HG03045 (cell line): ENCODE results near the gene IMMT.

Source experiments
- ATAC-seq: cut with Tn5 transposase; IDR thresholded peaks from one replicate; pipeline ENCODE4 v1.9.1; 2021; ENCODE audit warnings: mild to moderate bottlenecking, moderate library complexity; ENCODE audit not compliant: unreplicated experiment

Gene IMMT

DNA sequence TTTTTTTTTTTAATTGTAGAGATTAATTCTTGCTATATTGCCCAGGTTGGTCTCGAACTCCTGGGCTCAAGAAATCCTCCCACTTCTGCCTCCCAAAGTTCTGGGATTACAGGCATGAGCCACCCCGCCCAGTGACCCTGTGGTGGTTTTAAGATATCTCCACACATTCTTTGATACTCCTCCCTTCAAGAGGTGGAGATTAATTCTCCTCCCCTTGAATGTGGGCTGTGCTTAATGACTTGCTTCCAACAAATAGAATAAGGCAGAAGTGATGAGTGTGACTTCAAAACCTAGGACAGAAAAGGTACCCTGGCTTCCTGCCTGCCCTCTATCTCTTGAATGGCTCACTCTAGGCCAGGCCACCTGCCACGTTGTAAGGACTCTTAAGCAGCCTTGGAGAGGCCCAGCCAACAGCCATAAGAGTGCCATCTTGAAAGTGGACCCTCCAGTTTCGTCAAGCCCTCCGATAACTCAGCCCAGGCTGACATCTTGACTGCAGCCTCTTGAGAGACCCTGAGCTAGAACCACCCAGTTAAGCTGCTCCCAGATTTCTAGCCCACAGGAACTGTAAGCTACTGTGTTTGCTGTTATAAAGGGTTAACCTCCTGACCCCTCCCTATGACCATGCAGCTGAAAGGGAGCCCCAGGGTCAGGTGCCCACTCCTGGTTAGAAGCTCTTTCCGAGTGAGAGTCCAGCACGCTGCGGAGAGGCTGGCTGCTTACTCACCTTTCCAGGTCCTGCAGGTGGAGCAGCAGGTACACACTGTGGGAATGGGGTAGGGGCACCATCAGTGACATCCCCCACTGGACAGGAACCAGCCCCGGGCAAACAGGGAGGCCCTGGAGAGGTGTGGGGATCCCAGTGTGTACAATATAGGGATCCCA, 31.6 kb upstream of the IMMT start:
- ATAC-seq: no peak

DNA sequence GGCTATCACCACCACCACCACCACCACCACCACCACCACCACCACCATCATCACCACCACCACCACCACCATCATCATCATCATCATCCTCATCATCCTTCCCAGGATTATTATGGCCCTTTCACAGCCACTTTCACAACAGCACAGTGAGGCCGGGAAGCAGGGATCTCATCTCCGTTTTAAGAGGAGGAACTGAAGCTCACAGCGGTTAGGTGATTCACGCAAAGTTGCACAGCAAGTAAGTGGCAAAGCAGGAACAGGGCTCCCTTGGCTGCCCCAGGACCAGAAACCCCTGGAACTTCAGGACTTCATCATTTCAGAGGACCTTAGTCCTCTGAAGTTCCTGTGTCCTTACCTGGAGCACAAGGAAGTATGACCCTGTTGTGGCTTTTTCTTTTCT, 30.8 kb upstream of the IMMT start:
- no peak for ATAC-seq

DNA sequence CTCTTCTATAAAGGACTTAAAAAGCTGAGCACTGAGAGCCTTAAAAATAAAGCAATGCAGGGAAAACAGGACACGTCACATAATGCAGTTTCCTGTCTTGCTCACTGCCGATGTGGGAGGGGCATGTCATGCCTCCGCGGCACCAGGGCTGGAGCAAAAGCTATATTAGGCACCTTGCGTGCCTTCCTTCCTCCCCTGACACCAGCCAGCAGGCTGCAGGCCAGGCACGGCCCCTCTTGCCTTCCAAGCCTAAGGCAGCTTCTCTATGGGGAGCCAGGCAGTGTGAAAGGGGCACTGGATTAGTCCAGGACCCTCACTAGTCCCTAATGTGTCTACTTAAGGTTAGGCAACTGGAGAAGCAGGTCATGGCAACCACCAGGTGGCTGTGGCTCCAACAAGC, 30.3 kb upstream of the IMMT start:
- ATAC-seq: peak; percentile 66

DNA sequence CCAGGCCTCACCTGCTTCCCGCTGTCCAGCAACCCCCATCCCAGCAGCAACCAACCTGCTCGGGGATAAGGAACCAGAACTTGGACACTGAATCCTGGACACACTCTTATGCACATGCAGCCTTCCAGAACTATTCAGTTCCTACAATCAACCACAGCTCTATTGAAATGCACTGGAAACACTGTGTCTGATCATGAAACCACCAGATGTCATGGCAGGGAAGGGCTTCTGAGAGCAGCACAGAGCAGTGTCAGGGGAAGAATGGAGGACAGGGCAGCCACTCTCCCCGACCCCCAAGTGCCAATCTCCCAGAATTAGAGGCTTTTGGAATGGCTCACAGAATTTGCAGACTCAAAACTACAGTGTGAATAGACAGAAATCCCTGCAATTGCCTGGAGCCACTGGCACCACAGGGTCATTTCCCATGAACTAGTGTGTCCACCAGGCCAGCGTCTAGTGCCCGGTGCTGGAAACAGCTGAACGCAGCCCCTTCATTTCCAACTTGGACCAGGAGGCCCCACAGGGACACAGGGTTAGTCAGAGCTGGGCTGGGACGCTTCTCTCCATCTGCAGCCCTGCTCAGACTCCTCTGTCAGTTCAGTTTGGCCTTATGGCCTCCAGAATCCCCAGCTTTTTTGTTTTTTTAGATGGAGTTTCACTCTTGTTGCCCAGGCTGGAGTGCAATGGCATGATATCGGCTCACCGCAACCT, 29.5 kb upstream of the IMMT start:
- no peak for ATAC-seq

DNA sequence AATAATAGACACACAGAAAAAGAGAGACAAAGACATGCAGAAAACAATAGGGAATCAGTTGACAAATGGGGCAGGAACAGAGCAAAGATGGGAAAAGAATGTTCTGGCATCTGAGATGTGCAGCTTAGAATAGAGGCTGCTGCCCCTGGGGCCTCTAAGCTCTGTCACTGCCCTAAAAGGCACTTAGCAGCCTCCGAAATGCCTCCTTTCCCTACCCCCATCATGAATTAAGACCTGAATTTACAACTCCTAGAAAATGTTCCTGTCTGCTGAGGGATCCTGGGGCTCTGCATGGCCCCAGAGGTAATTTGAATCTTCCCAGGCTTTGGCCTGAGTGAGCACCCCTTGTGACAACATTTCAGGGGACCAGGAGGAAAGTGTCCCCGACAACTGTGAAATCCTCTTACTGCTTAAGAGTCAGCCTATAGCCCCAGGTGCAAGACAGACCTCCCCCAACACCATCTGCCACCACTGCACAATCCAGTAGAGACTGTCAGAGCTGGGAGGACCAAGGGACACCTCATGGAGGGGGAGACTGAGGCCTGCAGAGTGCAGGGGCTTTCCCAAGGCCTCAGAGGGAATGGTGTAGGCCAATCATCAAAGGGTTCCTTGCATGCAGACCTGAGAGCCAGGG, 28.8 kb upstream of the IMMT start:
- no peak for ATAC-seq

DNA sequence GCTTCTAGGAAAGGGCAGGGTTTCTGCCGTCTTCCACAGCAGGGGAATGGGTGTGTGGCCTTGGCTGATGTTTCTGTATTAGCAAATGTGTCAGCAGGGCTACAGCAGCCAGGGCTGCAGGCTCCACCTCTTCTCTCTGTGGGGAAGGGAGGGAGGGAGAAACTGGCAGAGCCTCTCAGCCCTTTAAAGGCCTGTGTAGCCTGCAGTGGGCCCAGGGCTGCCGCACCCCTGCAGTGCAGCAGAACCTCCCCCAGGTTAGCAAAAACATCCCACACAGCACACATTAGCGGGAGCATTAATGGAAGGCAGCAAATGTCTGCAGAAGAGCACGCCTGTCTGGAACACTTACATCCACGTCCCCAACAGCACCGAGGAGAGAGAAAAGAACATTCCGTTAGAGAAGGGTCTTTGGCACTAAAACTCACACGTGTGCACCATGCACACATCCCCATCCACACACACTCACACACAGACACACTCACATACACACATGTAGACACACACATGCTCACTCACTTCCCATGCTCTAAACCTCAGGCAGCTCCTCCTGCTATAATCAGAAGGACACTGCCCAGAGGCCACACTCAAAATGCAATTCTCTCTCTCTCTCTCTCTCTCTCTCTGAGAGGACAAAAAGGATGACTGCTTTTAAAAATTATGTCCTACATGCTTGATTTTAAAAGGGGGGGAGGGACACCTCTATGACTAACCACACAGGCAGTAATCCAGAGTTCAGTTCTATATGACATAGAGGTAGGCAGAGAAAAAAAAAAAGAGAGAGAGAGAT, 28.1 kb upstream of the IMMT start:
- ATAC-seq: no peak

DNA sequence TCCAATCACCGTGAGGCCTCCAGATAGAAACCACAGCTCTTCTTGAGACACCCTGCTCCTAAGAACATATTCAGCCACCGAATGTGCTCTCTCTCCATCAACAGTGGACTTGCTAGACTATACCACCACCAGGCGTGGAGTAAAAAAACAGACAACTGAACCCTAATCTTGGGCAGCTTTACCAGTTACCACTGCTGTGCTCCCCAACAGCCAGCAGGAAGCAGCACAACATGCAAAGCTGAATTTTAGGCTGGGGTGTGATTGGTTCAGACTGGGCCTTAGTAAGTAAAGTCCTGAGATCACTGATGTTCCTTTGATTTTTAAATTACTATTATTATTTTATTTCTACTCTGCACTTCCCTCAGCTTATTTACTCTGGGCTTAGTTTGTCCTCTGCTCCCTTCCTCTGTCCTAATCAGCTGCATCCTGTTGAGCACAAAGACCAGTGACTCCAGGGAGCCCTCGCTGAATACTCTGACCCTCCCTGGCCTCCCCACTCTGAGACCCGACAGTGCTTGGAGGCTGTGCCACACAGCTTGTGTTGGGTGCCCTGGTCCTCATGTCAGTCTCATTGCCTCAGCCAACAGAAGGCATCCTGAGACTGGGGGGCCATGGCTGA, 25.9 kb upstream of the IMMT start:
- ATAC-seq: no peak

DNA sequence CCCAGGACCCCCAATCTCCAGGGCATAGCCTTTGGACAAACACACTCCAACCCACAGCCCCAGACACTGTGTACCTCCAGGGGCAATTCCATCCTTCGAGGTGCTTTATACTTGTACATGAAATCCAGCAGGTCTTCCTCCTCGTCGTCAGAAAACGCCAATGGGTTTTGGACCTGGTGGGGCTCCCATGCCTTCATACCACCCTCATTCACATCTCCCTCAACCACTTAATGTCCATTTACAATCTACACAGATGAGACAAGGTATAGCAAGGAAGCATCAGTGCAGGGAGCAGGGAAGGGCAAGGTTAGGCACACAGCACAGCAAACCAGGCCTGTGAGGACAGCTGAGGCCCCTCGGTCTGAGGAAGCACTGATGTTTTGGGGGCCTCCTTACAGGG, 24.6 kb upstream of the IMMT start:
- ATAC-seq: no peak

DNA sequence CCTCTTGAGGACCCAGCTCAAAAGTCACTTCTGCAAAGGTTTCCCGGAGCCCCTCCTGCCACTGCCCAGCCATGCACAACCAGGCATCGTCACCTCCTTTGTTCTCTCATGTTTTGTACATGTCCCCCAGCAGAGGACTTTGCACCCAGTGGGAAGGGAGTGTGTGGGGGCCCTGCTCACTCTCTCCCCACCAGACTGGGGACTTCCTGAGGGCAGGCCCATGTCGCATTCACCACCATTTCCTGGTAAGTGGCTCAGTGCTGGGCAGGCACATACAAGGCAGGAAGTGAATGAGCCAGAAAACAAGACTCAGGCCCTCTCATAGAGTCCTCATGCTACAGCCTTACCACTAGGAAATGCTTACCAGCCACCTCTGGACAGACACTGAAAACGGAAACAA, 22.9 kb upstream of the IMMT start:
- ATAC-seq: no peak

DNA sequence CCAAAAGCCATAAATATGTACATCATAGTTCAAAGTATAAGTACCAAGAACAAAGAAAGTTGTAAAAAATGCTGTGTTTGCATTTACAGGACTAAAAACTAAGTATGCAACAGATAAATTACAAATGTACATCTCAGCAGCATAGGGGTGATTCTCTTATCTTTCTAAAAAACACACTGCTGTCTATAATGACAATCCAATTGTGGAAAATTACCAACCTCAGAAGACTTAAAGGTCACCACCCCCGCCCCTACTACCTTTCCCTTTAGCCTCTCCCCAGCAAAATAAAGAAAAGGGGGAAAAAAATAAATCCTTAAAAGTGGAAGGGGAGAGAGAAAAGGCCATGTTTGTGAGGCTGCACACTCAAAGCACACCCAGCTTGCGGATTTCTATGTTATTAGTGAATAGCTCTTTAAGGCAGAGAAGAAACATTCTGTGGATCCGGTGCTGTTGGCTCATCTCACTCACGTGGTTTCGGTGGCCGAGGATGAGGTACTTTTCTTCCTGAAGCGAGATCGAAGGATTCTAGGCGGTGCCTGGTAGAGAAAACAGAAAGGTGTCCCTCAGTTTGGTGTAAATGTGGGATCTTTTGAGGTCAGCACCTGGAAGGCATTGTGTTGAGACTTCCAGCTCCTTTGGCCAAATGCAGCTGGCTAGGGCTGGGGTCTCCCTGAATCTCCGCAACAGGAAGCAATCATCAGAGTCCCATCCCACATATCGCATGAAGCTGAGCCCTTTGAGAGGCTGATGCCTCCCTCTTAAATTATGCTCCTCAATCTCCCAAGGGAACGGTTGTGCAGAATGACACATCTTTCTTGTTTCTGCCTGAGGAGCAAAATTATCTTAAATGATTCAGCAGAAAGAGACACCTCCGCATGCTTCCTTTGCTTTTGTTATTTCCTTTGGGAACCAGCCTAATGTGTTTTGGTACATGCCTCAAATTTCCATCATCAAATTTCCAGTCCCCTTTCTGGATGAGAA, 21.6 kb upstream of the IMMT start:
- no peak for ATAC-seq

DNA sequence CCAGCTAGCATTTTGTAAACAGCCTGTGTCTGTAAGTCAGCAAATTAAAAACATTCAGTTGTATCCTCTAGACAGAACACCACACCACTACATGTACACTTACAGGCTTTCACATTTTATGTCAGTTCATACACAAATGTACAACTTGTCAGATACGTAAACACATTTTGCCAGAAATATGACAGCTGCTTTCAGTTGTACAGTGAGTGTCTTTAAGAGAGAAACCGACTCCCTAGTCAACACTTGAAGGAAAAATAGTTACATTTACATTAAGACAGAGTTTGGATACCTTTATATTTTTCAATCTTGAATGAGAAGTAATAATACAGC, 19.2 kb upstream of the IMMT start:
- ATAC-seq: no peak

DNA sequence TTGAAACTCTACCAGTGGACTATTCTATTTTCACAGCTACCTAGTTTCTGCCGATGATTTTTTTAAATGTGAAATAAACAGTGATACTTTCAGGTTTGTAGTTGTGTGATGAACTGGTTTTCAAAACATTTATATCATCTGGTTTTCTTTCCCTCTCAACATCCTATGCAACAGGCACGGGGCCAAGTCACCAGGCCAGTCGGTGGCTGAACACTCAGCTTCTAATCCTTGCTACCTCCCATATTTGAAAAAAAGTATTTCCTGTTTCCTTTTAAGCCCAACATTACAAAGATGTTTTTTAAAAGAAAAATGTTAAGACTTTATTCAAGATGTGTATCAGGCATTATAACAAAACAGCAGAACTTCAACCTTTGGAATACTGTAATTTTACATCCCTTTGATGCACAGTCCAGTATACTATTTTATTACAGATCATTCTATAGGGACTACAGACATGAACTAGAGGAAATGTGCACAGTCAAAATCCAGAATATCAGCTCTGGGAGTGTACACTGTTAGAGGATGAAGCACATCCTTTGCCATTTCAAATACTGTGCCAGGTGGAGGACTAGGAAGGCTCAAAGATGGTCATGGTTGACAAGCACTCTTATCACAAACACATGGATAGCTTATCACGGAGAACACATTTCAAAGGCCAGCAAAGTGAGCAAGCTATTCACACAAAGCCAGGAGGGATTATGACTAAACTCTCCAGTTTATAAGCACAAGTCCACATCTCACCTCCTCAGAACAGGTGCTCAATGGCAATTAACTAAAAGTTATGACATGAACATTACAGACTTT, 18.6 kb upstream of the IMMT start:
- no peak for ATAC-seq

DNA sequence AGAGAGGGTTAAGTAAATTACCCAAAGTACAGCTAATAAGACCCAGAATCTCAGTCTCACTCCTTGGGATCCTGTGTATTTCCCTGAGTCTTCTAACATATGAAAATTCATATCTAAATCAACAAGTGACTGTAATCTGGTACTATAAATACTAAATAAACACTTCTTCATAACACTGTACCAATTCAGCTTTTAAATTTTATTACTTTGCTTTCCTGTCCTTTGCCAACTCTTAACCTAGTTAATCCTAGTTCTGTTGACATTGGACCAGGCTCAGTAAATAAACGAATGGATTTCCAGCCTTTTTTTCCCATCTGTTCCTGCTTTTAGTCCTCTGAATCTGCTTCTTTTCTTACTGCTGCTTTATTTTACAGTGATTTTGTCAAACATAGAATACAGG, 17.8 kb upstream of the IMMT start:
- ATAC-seq: no peak

DNA sequence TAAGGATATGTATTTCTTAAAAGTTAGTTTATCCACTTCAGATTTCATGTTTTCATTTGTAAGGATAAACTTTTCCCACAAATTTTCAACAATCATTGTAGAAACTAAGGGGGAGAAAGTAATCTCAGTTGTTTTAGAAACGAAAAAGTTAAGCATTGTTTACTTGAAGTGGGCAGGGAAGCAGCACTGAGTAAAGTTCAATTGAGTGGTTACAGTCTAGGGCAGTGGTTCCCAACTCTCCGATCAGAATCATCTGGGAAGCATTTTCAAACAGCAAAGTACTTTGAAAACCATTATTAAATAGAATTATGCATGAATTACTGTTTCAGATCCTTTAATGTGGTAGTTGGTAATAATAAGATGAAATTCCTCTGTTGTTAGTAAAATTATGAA, 16.5 kb upstream of the IMMT start:
- ATAC-seq: no peak

DNA sequence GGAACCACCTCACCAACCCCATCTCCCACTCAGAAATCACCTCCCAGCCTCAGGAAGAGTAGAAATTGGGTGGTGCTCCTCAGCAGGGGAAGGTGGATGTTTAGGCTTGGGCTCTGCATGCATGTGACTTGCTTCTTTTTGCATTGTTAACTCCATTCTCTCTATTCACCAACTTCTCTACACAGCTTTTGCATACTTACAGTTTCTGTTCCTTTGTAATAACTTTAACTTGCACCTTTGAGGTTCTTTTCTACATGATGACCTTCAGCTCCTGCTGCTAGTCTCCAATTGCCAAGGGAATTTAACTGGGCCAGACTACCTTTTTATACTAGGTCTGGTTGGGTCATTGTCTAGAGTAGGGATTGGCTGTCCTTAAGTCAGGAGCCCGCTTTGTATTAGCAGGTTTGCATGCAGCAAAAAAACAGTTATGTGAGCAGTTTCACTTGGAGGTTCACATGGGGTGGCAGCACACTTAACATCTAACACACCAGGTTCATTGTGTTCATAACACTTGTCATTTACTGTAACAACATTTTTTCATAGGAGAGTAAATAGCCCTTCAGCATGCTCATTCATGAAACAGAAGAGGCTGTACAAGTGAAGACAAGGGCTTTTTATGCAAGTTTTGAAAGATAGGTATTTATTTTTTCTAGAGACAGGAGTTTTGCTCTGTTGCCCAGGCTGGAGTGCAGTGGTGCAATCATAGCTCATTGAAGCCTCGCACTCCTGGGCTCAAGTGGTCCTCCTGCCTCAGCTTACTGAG, 16.0 kb upstream of the IMMT start:
- ATAC-seq: no peak

DNA sequence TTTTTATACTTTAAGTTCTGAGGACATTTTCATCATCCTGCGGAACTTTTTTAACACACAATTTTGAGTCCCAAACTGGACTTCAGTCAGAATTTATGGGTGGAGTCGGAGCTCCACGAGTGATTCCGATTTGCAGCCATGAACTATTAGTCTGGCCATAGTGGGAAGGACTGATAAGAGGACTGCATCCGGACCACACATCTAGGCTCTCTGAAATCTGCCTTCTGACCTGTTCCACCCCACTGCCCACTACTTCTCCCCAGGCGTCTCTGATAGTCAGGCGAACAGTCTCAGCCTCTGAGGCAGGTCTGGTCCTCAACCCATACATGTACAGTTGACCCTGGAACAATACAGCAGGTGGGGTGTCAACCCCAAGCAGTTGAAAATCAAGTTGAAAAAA, 9.2 kb upstream of the IMMT start:
- ATAC-seq: no peak

DNA sequence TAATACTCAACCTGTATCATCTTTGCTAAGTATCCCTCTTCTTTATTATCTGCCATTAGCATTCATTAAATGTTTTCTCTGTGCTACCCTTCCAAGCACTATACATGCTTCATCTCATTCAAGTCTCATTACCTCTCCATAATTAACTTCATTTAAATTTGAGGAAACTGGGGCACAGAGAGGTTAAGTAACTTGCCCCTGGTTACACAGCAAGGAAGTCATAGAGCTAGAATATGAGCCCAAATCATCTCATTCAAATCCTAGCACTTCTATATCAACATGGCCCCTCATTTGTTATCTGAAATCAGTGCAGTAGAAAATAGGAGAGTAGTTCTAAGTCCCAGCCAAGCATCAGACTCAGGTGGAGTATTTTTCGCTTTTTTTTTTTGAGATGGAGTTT, 8.4 kb upstream of the IMMT start:
- ATAC-seq: no peak

DNA sequence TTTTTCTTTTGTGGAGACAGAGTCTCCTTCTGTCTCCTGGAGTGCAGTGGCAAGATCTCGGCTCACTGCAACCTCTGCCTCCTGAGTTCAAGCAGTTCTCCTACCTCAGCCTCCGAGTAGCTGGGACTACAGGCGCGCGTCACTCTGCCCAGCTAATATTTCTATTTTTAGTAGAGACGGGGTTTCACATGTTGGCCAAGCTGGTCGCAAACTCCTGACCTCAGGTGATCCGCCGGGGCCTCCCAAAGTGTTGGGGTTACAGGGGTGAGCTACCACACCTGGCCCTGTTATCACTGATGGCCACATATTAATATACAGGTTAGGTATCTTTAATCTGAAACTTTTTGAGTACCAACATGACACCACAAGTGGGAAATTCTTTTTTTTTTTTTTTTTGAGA, 7.4 kb upstream of the IMMT start:
- no peak for ATAC-seq
